HL-60/S4 (cell line): ENCODE measurements around the gene TBC1D8.
"Not testable (repeated sequence)": the region's sequence is repeated elsewhere in the genome, so short reads cannot be mapped to it uniquely, and the experiment has no call there.

Source experiments
- in situ Hi-C: fragments of 300-500 bp; cut with MboI; formaldehyde crosslinking; loops from 2 replicates; pipeline ENCODE4 v1.14.3; 2022; ENCODE audit warnings: low sequenced_read_pairs

The TBC1D8 gene

DNA sequence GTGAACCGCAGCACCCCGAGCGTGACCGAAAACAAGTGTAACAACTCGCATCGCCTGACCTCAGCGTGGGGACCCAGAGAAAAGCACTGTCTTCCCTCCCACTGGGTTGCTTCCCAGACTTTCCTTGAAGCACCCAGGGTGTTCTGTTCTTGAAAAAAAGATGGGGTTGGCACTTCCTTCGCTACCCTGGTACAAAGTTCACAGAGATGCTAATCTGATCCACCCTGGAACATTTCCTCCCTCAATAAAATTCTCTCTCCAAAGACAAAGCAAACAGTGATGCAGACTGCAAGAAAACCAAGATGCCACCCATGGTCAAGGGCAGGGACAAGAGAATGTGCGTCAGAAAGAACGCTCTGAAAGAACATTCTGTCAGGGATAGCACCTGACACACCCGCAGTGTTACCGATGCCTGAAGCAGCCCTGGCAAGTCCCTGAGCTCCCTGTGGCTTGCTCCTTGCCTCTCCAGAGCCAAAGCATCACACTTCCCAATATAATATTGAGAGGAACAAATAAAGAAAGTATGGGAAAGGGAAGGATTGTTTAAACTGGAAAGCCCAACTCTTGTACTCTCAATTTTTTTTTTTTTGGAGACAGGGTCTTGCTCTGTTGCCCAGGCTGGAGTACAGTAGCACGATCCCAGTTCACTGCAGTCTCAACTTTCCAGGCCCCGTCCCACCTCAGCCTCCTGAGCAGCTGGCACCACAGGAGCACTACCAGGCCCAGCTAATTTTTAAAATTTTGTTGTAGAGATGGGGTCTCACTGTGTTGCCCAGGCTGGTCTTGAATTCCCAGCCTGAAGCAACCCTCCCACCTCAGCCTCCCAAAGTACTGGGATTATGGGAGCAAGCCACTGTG is 70.7 kb downstream of the TBC1D8 start:
- in situ Hi-C loops = no loop called here

GRCh38 chr2:101076581-101076980 is 74.6 kb downstream of the TBC1D8 start:
- in situ Hi-C loops = no loop called here

DNA sequence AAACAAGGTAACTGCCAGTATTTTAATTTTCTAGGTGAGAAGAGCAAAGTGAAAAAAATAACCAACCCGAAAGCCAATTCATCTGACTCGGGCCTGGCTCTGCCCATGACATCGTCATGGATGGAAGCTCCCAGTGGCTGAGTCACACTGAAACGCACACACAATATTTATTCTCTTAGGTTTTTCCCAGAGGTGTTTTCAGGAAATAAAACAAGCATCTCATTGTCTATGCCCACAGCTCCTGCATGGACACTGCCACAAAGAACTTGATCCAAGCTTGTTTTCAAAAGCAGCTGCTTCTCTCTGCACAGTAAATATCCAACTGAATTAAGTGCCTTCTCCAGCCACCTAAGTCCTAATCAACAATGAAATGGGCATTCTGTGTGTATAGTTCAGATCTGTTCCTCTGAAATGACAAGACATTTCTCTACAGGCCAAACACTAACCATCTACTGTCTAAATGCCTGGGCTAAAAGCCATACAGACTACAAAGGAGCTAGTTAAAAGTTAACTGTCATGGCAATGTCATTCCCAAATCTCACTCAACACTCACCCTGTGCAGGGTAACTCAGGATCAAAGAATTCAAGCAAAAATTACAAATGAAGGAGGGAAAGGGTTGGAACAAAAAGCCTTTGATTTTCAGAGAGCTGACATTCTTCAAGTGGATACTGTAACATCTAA is 86.2 kb downstream of the TBC1D8 start:
- in situ Hi-C loops = no loop called here

DNA sequence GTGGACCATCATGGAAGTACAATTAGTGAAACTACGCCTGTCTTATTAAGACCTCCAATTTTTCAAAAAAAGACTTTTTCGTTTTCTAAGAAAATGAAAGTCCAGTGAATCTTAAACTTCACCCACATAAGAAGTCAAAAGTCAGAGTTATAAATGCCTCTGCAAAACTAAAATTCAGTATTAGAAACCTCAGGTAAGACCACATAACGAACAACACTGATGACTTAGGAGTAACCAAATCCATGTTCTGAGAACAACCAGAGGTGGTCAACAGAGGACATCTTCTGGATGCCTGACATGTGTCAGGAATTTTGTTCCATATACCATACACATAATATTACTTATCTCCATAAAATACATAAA is 86.7 kb downstream of the TBC1D8 start:
- in situ Hi-C loops = no loop called here

GRCh38 chr2:101064125-101064502 is 87.1 kb downstream of the TBC1D8 start:
- in situ Hi-C loops = no loop called here

DNA sequence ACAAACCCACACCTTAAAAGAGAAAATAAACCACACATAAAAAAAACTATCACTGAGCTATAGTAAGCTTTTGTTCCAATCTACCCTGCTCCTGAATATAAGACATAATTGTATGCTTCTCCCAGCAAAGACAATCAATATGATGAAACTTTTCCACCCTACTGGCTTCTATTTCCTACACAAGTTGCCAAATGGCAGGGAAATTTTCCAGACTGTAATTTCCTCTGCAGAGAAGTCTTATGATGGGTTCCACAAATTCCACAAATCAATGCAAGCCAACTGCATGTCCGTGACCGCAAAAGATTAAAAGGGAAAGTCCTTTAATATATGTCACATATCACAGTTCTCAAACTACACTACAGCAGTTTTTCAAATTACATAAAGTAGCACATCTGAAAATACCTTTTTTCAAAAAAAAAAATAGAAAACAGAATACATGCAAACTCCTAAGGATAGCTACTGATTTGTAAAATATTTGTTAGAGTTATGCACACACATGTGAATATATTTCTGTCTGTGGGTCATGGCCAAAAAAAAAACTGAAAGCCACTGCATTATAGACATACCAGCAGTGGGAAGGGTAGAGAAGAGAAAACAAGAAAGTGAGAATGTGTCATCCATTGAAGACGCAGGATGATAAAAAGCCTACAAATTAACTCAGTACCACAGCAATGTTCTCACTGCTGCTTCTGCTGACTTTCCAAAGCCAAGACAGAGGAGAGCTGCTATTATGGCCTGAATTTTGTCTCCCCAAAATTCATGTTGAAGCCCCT is 87.6 kb downstream of the TBC1D8 start:
- in situ Hi-C loops = no loop called here

DNA sequence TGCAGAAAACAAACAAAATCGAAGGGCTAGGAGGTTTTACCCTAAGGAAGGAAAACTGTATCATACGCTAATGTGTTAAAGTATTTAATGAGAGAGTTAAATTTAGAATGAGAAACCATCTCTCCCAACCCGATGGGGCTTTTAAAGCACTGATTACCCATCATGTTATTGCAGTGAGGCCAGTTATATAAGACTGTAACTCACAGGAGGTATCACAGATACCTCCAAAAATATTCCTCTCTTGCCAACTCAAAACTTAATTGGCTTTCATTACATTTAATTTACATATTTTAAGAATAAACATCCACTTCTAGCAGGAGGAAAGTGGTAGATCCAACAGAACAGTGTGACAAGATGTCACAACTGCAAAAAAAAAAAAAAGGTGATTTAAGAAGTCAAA is 92.8 kb downstream of the TBC1D8 start:
- in situ Hi-C loops = no loop called here

DNA sequence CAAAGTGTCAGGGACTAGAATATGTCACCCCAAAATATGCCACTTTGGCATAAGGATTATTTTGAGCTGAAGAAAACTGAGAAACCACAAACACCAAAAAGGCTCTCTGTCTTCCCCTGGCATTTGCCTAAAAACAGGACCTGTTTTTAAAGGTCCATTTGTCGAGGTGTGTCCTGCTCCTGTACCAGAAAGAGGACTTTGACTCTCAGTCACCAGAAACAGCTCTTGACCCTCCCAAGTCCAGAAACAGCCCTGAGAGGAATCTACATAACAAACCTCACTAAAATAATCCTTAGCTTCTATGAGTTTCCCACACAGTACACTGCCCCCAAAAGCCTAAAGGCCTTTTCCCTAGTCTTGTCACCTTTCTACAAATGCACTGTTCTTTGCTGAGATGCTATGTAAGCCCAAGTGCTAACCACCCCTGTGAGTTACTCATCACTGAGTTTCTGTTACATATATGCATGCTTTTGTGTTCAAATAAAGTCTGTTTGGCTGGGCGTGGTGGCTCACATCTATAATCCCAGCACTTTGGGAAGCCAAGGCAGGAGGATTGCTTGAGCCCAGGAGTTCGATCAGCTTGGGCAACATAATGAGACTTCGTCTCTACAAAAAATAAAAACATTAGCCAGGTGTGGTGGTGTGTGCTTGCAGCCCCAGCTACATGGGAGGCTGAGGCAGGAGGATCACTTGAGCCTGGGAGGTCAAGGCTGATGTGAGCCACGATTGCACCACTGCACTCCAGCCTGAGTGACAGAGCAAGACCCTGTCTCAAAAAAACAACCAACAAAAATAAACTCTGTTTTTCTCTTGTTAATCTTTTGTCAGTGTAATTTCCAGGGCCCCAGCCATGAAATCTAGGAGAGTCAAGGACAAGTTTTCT is 93.9 kb downstream of the TBC1D8 start:
- in situ Hi-C loops = no loop called here

DNA sequence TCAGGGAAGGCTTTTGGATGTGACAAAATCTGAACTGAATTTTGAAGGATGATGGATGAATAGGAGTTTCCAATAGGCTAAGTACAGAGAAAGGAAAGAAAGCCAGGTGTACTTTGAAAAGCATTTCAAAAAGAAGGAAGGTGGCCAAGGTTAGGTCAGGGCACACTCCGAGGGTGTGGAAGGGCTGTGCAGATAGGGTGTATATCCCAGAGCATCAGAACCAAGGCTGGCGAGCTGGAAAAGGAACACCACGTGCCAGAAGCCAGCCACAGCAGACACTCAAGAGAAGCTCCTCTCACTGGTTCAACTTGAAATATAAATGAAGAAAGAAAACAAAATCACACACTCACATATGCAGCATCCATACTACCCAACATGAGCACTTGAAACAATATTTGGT is 98.1 kb downstream of the TBC1D8 start:
- in situ Hi-C loops = no loop called here

GRCh38 chr2:101052147-101052546 is 99.0 kb downstream of the TBC1D8 start:
- in situ Hi-C loops = no loop called here

- in situ Hi-C loops = not testable (repeated sequence)
These were observed 100.3 kb downstream of the TBC1D8 start for GRCh38 chr2:101050886-101051285.

DNA sequence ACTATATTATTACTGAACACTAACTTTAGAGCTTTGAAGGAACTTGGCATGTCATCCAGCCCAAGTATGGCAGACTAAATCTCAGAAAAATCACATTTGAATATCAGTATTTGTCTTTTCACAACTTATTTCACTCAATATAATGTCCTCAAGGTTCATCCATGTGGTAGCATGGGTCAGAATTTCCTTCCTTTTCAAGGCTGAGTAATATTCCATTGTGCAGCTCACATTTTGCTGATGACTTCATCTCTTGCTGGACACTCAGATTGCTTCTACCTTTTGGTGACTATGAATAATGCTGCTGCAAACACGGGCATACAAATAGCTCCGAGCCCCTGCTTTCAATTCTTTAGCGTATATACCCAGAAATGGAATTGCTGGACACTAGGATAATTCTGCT is 102.4 kb downstream of the TBC1D8 start:
- in situ Hi-C loops = no loop called here

DNA sequence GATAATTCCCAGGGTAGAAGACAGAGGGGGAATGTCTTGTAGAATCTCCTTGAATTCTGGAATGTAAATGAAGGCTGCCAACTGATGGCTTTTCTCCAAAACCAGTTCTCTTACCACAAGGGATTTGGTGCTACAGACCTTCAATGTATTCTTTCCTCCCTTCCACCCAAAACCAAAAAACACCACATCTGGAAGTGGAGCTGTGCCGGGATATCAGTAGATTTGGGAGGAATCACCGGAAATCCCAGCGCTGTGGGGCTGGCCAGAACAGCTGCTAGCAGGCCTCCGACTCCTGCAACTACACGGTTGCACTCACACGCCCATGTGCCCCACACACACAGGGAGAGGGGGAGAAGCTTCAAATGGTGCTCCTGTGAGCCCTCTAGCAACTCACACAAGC is 103.4 kb downstream of the TBC1D8 start:
- in situ Hi-C loops = no loop called here

GRCh38 chr2:101047075-101047766 is 104.0 kb downstream of the TBC1D8 start:
- in situ Hi-C loops = no loop called here

DNA sequence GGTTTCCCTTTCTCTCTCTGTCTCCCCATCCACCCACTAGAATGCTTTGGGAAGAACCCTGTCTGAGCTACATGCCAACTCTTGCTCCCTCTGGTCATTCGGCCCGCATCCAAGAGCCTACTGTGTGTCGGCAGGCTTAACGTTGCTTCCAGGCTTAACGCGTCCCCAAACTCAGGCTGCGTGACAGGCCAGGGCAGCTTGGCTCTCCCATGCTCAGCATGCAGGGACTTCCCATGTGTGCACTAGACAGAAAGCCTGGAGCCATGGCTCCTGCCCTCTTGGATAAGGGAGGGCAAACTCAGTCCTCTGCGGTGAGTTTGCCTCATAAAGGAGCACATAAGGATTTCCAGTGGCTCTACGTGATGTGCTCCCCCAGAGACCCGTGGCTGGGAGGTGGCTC is 105.9 kb downstream of the TBC1D8 start:
- in situ Hi-C loops = no loop called here

GRCh38 chr2:101041413-101041812 is 109.8 kb downstream of the TBC1D8 start:
- in situ Hi-C loops = no loop called here

DNA sequence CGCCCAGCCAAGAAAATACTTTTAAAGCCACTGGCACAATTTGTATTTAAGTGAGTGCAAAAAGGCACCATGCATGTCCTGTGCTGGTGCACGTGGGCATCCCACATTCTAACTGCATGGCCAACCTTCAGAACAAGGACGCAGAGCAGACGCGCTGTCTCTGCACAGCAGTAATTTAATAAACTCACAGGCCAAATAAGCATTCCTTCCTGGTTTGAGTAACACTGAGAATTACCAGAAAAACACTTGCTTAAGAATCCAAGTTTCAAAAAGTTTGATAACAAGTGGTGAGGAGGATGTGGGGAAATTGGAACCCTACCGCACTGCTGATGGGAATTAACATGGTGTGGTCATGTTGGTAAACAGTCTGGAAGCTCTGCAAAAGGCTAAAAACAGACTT is 110.4 kb downstream of the TBC1D8 start:
- in situ Hi-C loops = no loop called here

DNA sequence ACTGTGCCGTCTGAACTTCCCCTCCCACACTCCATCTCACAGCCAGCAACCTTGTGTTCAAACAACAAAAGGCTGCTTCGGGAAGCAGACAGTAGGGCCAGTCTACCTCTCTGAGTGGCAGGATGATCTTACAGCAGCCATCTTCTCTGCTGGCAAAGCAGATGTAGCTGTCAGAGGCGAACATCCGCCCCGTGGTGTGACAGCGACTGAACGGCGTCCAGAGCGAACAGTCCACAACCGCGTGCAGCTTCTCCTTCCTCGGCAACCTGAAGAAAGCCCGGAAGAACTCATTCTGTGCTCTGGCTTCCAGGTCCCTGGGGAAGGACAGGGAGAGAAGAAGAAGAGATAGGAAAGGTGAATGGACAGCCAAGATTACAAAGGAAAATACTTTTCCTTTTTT is 111.1 kb downstream of the TBC1D8 start:
- in situ Hi-C loops = no loop called here

DNA sequence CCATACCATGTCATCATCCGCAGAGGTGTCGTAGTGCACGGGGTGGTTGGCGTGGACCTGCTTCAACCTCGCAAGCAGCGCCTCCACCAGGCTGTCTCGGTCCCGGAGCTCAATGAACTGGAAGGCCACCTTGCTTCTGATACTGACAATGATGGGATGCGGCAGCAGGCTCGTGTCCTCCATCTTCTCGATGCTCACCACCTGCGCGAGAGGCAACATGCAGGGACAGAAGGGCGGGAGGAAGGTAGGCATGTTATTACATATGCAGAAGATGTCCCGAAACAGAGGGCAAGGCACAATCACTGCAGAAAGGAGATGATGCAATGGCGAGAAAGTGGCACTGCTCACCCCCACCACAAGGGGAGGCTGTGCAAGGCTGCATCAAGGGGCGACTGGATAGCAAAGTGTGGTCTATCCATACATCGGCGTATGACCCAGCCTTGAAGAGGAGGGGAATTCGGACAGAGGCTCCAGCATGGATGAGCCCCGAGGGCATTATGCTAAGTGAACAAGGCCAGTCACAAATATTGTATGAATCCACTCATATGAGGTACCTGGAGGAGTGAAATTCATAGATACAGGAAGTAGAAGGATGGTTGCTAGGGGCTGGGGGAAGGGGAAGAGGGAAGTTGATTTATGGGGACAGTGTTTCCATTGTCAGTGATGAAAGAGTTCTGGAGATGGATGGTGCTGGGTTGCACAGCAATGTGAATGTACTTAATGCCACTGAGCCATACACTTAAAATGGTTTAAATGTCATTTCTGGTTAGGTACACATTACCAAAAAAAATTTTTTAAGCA is 112.5 kb downstream of the TBC1D8 start:
- in situ Hi-C loops = no loop called here
